ENCODE results near the gene SNIP1.
A peak's percentile ranks its signal among the peaks of the same experiment; 100 is the strongest.

SNIP1 gene

DNA sequence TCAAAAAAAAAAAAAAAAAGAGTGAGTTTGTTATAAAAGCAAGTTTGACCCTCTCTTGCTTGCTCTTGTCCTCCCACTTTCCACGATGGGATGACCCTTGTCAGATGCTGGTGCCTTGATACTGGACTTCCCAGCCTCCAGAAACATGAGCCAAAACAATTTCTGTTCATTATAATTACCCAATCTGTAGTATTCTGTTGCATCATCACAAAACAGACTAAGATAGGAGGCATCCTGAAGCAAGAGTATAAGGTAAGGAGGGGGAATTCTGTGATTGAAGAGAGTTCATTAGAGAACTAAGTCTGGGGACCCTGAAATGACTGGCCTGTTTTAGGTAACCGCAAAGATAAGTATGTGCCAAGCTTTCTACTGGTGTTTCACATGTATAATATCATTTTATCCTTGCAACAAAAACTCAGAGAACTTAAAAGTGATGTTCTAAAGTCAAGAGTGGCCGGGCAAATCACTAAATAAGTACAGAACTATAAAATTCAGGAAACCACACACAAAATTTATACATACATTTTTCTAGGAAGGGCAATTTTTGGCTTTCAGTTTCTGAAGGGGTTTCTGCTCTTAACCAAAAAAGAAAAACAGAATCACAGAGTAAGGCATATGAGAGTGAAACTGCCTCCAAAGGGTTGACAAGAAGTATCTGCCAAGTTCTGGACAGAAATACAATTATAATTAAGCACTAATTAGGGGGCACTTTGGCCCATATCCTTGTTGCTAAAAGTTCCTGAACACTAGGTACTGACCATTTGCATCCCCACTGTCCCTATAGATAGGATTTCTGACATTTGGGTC is 16.6 kb upstream of the SNIP1 start:
- no peak overlapping the region for H3K27ac ChIP-seq
- no peaks in the 10 kb centered on the region for H3K27me3 ChIP-seq
- peaks cover 97% of the 10 kb centered on the region for H3K36me3 ChIP-seq
- TF ChIP-seq, protein P1, sequence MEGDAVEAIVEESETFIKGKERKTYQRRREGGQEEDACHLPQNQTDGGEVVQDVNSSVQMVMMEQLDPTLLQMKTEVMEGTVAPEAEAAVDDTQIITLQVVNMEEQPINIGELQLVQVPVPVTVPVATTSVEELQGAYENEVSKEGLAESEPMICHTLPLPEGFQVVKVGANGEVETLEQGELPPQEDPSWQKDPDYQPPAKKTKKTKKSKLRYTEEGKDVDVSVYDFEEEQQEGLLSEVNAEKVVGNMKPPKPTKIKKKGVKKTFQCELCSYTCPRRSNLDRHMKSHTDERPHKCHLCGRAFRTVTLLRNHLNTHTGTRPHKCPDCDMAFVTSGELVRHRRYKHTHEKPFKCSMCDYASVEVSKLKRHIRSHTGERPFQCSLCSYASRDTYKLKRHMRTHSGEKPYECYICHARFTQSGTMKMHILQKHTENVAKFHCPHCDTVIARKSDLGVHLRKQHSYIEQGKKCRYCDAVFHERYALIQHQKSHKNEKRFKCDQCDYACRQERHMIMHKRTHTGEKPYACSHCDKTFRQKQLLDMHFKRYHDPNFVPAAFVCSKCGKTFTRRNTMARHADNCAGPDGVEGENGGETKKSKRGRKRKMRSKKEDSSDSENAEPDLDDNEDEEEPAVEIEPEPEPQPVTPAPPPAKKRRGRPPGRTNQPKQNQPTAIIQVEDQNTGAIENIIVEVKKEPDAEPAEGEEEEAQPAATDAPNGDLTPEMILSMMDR (IDR thresholded peaks at IDR 0.05), result no peak
- H3K9me3 ChIP-seq, result no peaks in the 10 kb centered on the region
- no peak overlapping the region for H3K4me3 ChIP-seq (ENCODE audit: low read depth in 1 of 2, low read length in 1 of 2)
- no peaks in the 10 kb centered on the region for H3K4me1 ChIP-seq (ENCODE audit: control insufficient read depth in 1 of 2, insufficient read depth in 1 of 2, low read depth in 1 of 2, low read length in 1 of 2)

DNA sequence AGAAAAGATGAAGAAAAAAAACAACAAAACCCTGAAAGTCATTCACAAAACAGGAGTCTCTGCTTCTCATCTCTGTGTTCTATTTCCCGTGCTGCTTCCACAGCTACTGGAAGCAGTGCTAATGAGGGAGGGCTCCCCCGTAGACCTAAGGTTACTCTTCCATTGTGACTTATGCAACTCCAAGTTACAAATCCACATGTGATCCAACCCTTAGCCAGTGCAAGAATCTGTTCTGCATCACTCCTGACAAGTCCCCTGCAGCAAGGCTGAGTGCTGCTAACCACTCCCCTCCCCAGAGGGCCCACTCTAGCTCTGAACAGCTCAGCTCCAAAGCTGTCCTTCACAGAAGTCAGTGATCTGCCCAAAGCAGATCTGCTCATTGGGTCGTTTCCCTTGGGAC is 12.9 kb upstream of the SNIP1 start:
- TF ChIP-seq, protein P1 (IDR thresholded peaks at IDR 0.05), result no peak
- no peak overlapping the region for H3K4me3 ChIP-seq (ENCODE audit: low read depth in 1 of 2, low read length in 1 of 2)
- no peaks in the 10 kb centered on the region for H3K27me3 ChIP-seq
- H3K36me3 ChIP-seq, result peaks cover 74% of the 10 kb centered on the region
- no peaks in the 10 kb centered on the region for H3K9me3 ChIP-seq
- no peak overlapping the region for H3K27ac ChIP-seq
- H3K4me1 ChIP-seq (ENCODE audit: control insufficient read depth in 1 of 2, insufficient read depth in 1 of 2, low read depth in 1 of 2, low read length in 1 of 2), result no peaks in the 10 kb centered on the region

DNA sequence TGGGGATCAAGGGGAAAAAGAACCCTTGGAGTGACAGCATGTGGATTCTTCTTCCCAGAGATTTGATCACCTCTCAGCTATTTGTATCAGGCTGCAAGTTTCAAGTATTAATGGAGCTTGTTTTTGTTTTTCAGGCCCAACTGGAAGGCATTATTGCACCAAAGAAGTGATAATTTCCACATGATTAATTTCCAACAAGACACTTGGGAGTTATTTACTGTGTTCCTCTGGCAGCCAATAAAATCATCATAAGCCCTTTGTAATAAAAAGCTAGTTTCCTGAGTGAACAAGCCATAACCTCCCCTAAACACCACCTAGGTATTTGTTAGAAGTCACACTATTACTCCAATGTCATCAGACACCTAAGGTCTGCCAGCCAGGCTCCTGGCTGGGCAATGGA is 10.8 kb upstream of the SNIP1 start:
- no peaks in the 10 kb centered on the region for H3K27me3 ChIP-seq
- TF ChIP-seq, protein P1 (IDR thresholded peaks at IDR 0.05), result no peak

DNA sequence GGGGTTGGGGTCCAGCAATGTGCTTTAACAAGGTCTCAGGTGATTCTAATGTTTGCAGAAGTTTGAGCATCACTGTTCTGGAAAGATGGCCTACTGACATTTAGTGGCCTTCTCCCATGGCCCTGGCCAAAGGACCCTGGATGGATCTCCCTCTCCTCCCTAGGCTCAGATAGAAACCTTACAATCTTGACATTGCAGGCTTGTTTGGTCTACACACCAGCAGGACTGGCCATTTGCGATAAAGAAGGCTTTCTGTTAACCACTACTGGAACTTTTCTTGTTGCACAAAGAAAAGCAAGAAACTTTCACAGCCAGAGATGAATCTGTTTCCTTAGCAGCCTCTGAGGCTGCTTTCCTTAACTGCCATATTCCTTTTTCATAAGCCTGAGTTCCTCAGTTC is 8.9 kb upstream of the SNIP1 start:
- no peaks in the 10 kb centered on the region for H3K9me3 ChIP-seq
- TF ChIP-seq, protein P1 (IDR thresholded peaks at IDR 0.05), result no peak
- H3K36me3 ChIP-seq, result peaks cover 37% of the 10 kb centered on the region
- no peaks in the 10 kb centered on the region for H3K27me3 ChIP-seq
- no peak overlapping the region for H3K27ac ChIP-seq
- H3K4me1 ChIP-seq (ENCODE audit: control insufficient read depth in 1 of 2, insufficient read depth in 1 of 2, low read depth in 1 of 2, low read length in 1 of 2), result no peaks in the 10 kb centered on the region
- H3K4me3 ChIP-seq (ENCODE audit: low read depth in 1 of 2, low read length in 1 of 2), result no peak overlapping the region

More for the DNA sequence above, 10.8 kb upstream of the SNIP1 start:
- peaks cover 56% of the 10 kb centered on the region for H3K36me3 ChIP-seq
- H3K9me3 ChIP-seq, result no peaks in the 10 kb centered on the region
- H3K4me3 ChIP-seq (ENCODE audit: low read depth in 1 of 2, low read length in 1 of 2), result no peak overlapping the region
- no peak overlapping the region for H3K27ac ChIP-seq
- no peaks in the 10 kb centered on the region for H3K4me1 ChIP-seq (ENCODE audit: control insufficient read depth in 1 of 2, insufficient read depth in 1 of 2, low read depth in 1 of 2, low read length in 1 of 2)

DNA sequence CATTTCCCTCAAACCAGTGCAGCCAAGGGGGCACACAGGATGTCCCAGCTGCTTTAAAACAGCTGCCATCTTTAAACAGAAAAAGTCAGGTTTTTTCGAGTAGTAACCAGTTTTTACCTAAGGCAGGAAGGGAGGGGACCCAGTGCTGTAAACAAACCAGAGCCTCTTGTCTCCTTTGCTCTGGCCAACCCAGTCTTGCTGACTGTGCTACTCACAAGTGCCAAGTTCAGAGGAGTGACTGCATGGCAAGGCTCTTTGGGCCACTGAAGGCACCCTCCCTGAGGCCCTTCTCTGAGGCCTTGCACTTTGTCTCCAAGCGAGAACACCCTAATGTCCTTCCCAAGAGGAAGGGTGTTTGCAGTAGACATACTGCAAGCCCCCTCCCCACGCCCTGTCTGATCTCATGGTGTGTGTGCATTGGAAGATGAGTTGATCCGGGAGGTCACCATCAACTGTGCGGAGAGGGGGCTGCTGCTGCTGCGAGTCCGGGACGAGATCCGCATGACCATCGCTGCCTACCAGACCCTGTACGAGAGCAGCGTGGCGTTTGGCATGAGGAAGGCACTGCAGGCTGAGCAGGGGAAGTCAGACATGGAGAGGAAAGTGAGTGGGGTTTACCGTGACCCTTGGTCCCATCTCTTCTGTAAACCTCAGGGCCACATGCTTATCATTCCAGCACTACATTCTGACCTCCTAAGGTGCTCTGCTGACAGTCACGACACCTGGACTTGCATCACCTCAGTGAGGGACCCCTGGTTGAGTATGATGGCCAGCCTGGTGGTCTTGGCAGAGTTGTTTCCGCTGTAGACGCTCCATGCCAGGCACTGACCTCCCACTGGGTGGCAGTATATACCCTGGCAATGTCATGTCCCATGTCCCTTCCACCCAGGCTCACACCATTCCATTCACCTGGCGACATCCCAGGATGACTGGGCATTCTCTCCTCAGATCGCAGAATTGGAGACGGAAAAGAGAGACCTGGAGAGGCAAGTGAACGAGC is 7.3 kb upstream of the SNIP1 start:
- Histone ChIP-seq H3K9me3 (no peaks in the 10 kb centered on the region), H3K4me1 (ENCODE audit: control insufficient read depth in 1 of 2, insufficient read depth in 1 of 2, low read depth in 1 of 2, low read length in 1 of 2) (peaks cover 0 to 3% of the 10 kb centered on the region in 2 experiments), H3K27me3 (peaks cover 5% of the 10 kb centered on the region), H3K27ac (no peak overlapping the region), H3K36me3 (peaks cover 21% of the 10 kb centered on the region), H3K4me3 (ENCODE audit: low read depth in 1 of 2, low read length in 1 of 2) (no peak overlapping the region)
- TF ChIP-seq, protein P1 (IDR thresholded peaks at IDR 0.05), result peak; percentile 12

Measured in neutrophil (primary cell).